Measurements from ENCODE around the gene VASH2.

DNA sequence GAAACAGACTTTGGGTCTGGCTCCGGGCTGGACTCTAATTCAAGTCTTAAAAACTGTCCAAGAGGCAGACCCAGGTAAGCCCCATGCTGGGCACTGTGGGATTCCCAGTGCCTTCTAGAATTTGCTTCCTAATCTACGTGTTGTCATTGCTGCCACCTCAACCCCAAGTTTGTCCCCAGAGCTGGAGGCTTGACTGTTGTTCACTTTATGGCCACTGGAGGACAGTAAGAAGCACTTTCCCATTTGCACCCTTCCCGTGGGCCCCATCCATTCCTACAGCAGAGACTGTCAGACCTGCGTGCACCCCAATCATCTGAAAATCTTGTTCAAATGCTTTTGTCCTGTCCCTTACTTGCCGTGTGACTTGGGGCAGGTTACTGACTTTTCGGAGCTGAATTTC is 29.4 kb upstream of the VASH2 start:
- TF ChIP-seq CTCF (IDR thresholded peaks at IDR 0.05 in 8 of 11, conservative IDR thresholded peaks at IDR 0.05 in 3 of 11) (peak in 2 of 11 experiments; percentile 15), POLR2A (IDR thresholded peaks at IDR 0.05) (no peak), POLR2AphosphoS5 (IDR thresholded peaks at IDR 0.05) (no peak)

All from spleen (tissue), 7 donors.